ENCODE results near the gene FBXW7. TPM values are rescaled to one million over a fixed set of nuclear protein-coding genes. Genes with fewer than 3 reads are reported as not detected.

FBXW7 gene
- total RNA-seq, 1 experiment from 2014 or later: 23.0 TPM

- Mint-ChIP-seq H3K36me3 (no peaks in the 10 kb centered on the region; the same call in 1 of the 2 replicates), H3K9me3 (peaks cover 3% of the 10 kb centered on the region; the same call in 1 of the 2 replicates), H3K27me3 (ENCODE audit: low read depth) (no peaks in the 10 kb centered on the region), H3K27ac (no peak overlapping the region), H3K4me1 (peaks cover 16% of the 10 kb centered on the region), H3K4me3 (no peak overlapping the region)
- POLR2A ChIA-PET: no interaction called here
- DNase-seq (ENCODE audit: low spot score) (no peak), ATAC-seq (no peak)
- CTCF ChIA-PET: no interaction called here
- TF ChIP-seq FOXJ3 (CRISPR knock-in tag; IDR thresholded peaks at IDR 0.05; ENCODE audit: borderline replicate concordance) (no peak), MYBL2 (CRISPR knock-in tag; IDR thresholded peaks at IDR 0.05) (no peak), TCF7 (CRISPR knock-in tag; IDR thresholded peaks at IDR 0.05; ENCODE audit: low read depth) (no peak), AFF4 (CRISPR knock-in tag; IDR thresholded peaks at IDR 0.05; ENCODE audit: borderline replicate concordance) (no peak), GTF2I (CRISPR knock-in tag; conservative IDR thresholded peaks at IDR 0.05) (no peak)
Measured at GRCh38 chr4:152382057-152382785, 153.7 kb downstream of the FBXW7 start.

- Mint-ChIP-seq H3K4me1 (peaks cover 16% of the 10 kb centered on the region), H3K27me3 (ENCODE audit: low read depth) (no peaks in the 10 kb centered on the region), H3K36me3 (no peaks in the 10 kb centered on the region; the same call in 1 of the 2 replicates), H3K4me3 (no peak overlapping the region), H3K27ac (no peak overlapping the region), H3K9me3 (peaks cover 3% of the 10 kb centered on the region; the same call in 1 of the 2 replicates)
- no peak for DNase-seq (ENCODE audit: low spot score)
- TF ChIP-seq JAZF1 (CRISPR knock-in tag; IDR thresholded peaks at IDR 0.05) (no peak), SOX15 (CRISPR knock-in tag; IDR thresholded peaks at IDR 0.05) (no peak), MAX (CRISPR knock-in tag; IDR thresholded peaks at IDR 0.05) (no peak), ZNF396 (CRISPR knock-in tag; IDR thresholded peaks at IDR 0.05; ENCODE audit: borderline replicate concordance) (no peak), ZNF317 (CRISPR knock-in tag; IDR thresholded peaks at IDR 0.05; ENCODE audit: borderline replicate concordance, low read depth) (no peak), HMGXB4 (CRISPR knock-in tag; IDR thresholded peaks at IDR 0.05) (no peak), NFE2L1 (CRISPR knock-in tag; IDR thresholded peaks at IDR 0.05) (no peak), ZNF512 (CRISPR knock-in tag; IDR thresholded peaks at IDR 0.05; ENCODE audit: borderline replicate concordance) (no peak)
- POLR2A ChIA-PET: no interaction called here
- ATAC-seq: no peak
- CTCF ChIA-PET: no interaction called here
Measured at GRCh38 chr4:152380919-152381318, 155.0 kb downstream of the FBXW7 start.

- TF ChIP-seq ZNF423 (CRISPR knock-in tag; IDR thresholded peaks at IDR 0.05) (no peak), ELF4 (CRISPR knock-in tag; IDR thresholded peaks at IDR 0.05; ENCODE audit: low read depth) (no peak)
- Mint-ChIP-seq H3K27me3 (ENCODE audit: low read depth) (no peaks in the 10 kb centered on the region), H3K36me3 (no peaks in the 10 kb centered on the region; the same call in 1 of the 2 replicates), H3K27ac (no peak overlapping the region), H3K9me3 (peaks cover 3% of the 10 kb centered on the region; the same call in 1 of the 2 replicates), H3K4me1 (peaks cover 16% of the 10 kb centered on the region), H3K4me3 (no peak overlapping the region)
- DNase-seq (ENCODE audit: low spot score) (no peak), ATAC-seq (no peak)
- POLR2A ChIA-PET: no interaction called here
- CTCF ChIA-PET: no interaction called here
Measured at GRCh38 chr4:152380185-152380584, 155.7 kb downstream of the FBXW7 start.

All from WTC11 (cell line).